Hepatocyte (in vitro differentiated cells): ENCODE data around the gene VAMP8.

Source experiments
- EZH2phosphoT487 ChIP-seq: fragments of 200-600 bp; sonication (generic); IDR thresholded peaks from one replicate; pipeline ENCODE4 v1.6.1; 2018; ENCODE audit warnings: antibody characterized with exemption, mild to moderate bottlenecking, low read depth, moderate library complexity; ENCODE audit not compliant: unreplicated experiment, severe bottlenecking
- TF ChIP-seq, protein P1 (sequence below): fragments of 200-600 bp; sonication (generic); IDR thresholded peaks from 2 replicates; pipeline ENCODE4 v1.5.1; 2016; ENCODE audit warnings: antibody characterized with exemption, mild to moderate bottlenecking; ENCODE audit not compliant: poor library complexity

DNA sequence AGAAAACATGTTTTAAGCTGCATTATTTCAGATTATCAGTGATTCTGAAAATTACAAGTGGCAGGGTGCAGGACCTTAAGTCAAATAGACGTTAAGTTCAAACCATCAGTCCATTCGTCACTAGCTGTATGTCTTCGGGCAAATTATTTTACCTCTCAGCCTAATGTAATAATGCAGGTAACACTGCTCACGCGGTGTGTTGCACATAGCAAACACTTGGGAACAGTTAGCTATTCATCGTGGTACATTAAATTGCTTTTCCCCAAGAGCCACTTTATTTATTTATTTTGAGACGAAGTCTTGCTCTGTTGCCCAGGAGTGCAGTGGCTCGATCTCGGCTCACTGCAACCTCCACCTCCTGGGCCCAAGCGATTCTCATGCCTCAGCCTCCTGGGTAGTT is 28.3 kb upstream of the VAMP8 start:
- TF ChIP-seq, protein P1, sequence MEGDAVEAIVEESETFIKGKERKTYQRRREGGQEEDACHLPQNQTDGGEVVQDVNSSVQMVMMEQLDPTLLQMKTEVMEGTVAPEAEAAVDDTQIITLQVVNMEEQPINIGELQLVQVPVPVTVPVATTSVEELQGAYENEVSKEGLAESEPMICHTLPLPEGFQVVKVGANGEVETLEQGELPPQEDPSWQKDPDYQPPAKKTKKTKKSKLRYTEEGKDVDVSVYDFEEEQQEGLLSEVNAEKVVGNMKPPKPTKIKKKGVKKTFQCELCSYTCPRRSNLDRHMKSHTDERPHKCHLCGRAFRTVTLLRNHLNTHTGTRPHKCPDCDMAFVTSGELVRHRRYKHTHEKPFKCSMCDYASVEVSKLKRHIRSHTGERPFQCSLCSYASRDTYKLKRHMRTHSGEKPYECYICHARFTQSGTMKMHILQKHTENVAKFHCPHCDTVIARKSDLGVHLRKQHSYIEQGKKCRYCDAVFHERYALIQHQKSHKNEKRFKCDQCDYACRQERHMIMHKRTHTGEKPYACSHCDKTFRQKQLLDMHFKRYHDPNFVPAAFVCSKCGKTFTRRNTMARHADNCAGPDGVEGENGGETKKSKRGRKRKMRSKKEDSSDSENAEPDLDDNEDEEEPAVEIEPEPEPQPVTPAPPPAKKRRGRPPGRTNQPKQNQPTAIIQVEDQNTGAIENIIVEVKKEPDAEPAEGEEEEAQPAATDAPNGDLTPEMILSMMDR, result no peak
- no peak for TF ChIP-seq EZH2phosphoT487
